IMR-90 (cell line): ENCODE results near the gene TTLL12. TPM values are rescaled to one million over a fixed set of nuclear protein-coding genes. Genes with fewer than 3 reads are reported as not detected.

ENCODE experiments used
- ATAC-seq: fragments of 200-7000 bp; cut with Tn5 transposase; 2 replicates; pipeline ENCODE4 v1.9.1; 2020; ENCODE audit warnings: low read depth, mild to moderate bottlenecking, moderate library complexity
- BruUV-seq: library from RNA; stranded (reverse); fragments of 400-500 nt; replicated peaks from 2 replicates; lab custom pipeline; 2021; lab: Mats Ljungman, UMichigan
- CTCF ChIA-PET: fragments of 300-600 bp; formaldehyde crosslinking; extraction: SDS; loops from one replicate; lab custom pipeline; 2021; ENCODE audit warnings: antibody characterized with exemption; lab: Yijun Ruan, JAX
- POLR2A ChIA-PET: fragments of 300-600 bp; sonication (Branson Sonifier 250); formaldehyde crosslinking; loops from one replicate; lab custom pipeline; 2022; ENCODE audit warnings: antibody characterized with exemption; ENCODE audit not compliant: unreplicated experiment; lab: Charles Lee
- DNase-seq: peaks from one replicate; pipeline ENCODE4 v3.0.0; 2013
- H2AFZ ChIP-seq: replicated peaks from 2 replicates; pipeline ENCODE3; 2013; ENCODE audit warnings: low read length, mild to moderate bottlenecking; ENCODE audit not compliant: poor library complexity
- H2AK5ac ChIP-seq: 2 replicates; pipeline ENCODE4 v1.6.1; 2013; ENCODE audit warnings: low read depth, low read length, inconsistent platforms
- H2AK9ac ChIP-seq: replicated peaks from 2 replicates; pipeline ENCODE3; 2013; ENCODE audit warnings: mild to moderate bottlenecking, low read depth, low read length, moderate library complexity; ENCODE audit not compliant: poor library complexity
- H2BK120ac ChIP-seq: 2 replicates; pipeline ENCODE4 v1.6.1; 2013; ENCODE audit warnings: low read depth, low read length, inconsistent platforms
- H2BK15ac ChIP-seq: 3 replicates; pipeline ENCODE4 v1.6.1; 2013; ENCODE audit warnings: low read depth, low read length, inconsistent platforms
- H2BK20ac ChIP-seq: 2 replicates; pipeline ENCODE4 v1.6.1; 2013; ENCODE audit warnings: low read depth, mild to moderate bottlenecking, inconsistent platforms, low read length, moderate library complexity
- H2BK5ac ChIP-seq: 2 replicates; pipeline ENCODE4 v1.6.1; 2013; ENCODE audit warnings: mild to moderate bottlenecking, low read depth, low read length, inconsistent platforms; ENCODE audit not compliant: poor library complexity, severe bottlenecking
- H3K14ac ChIP-seq: replicated peaks from 2 replicates; pipeline ENCODE4 v1.6.1; 2013; ENCODE audit warnings: low read depth, low read length, inconsistent platforms
- H3K18ac ChIP-seq: 2 replicates; pipeline ENCODE4 v1.6.1; 2013; ENCODE audit warnings: low read depth, low read length, control low read depth
- H3K23ac ChIP-seq: 2 replicates; pipeline ENCODE4 v1.6.1; 2013; ENCODE audit warnings: low read depth, low read length, inconsistent platforms
- H3K27ac ChIP-seq: 2 replicates; pipeline ENCODE4 v1.5.1; 2013; ENCODE audit warnings: mild to moderate bottlenecking, control low read depth, low read length; ENCODE audit not compliant: insufficient read depth
- H3K27me3 ChIP-seq: 2 replicates; pipeline ENCODE4 v1.6.1; 2013; ENCODE audit warnings: low read length; ENCODE audit not compliant: control insufficient read depth, insufficient read depth
- H3K36me3 ChIP-seq: 2 replicates; pipeline ENCODE4 v1.6.1; 2013; ENCODE audit warnings: low read length, mixed read lengths; ENCODE audit not compliant: control insufficient read depth, insufficient read depth
- H3K4ac ChIP-seq: 2 replicates; pipeline ENCODE4 v1.6.1; 2013; ENCODE audit warnings: low read depth, low read length, inconsistent platforms
- H3K4me1 ChIP-seq: 2 replicates; pipeline ENCODE4 v1.6.1; 2013; ENCODE audit warnings: low read length, mixed read lengths; ENCODE audit not compliant: control insufficient read depth, insufficient read depth
- H3K4me2 ChIP-seq: 2 replicates; pipeline ENCODE4 v1.6.1; 2013; ENCODE audit warnings: low read depth, mild to moderate bottlenecking, control low read depth, low read length, moderate library complexity
- H3K4me3 ChIP-seq: 2 replicates; pipeline ENCODE4 v1.5.1; 2013; ENCODE audit warnings: low read depth, mild to moderate bottlenecking, control low read depth, low read length, moderate library complexity; ENCODE audit not compliant: insufficient read depth
- H3K56ac ChIP-seq: 2 replicates; pipeline ENCODE4 v1.6.1; 2013; ENCODE audit warnings: low read length, inconsistent platforms; ENCODE audit not compliant: insufficient read depth; ENCODE audit errors: extremely low read depth
- H3K79me1 ChIP-seq, 2 experiments: 2 replicates each; pipeline ENCODE4 v1.6.1; 2013; ENCODE audit warnings: low read length in 2 of 2, inconsistent platforms in 1 of 2, low read depth in 1 of 2
- H3K9ac ChIP-seq: 2 replicates; pipeline ENCODE4 v1.6.1; 2013; ENCODE audit warnings: low read depth, low read length, control low read depth
- H3K9me1 ChIP-seq: 2 replicates; pipeline ENCODE4 v1.6.1; 2013; ENCODE audit warnings: low read length, inconsistent platforms; ENCODE audit not compliant: insufficient read depth
- H3K9me3 ChIP-seq: 2 replicates; pipeline ENCODE4 v1.6.1; 2013; ENCODE audit warnings: low read length; ENCODE audit not compliant: control insufficient read depth, insufficient read depth
- H4K20me1 ChIP-seq: 2 replicates; pipeline ENCODE4 v1.6.1; 2013; ENCODE audit warnings: low read length, inconsistent platforms; ENCODE audit not compliant: insufficient read depth
- H4K5ac ChIP-seq: 2 replicates; pipeline ENCODE4 v1.6.1; 2013; ENCODE audit warnings: mild to moderate bottlenecking, low read depth, low read length, control low read depth
- H4K8ac ChIP-seq, 2 experiments: 2 replicates each; pipeline ENCODE4 v1.6.1; 2013; ENCODE audit warnings: low read depth in 2 of 2, low read length in 2 of 2, control low read depth in 1 of 2, inconsistent platforms in 1 of 2
- H4K91ac ChIP-seq: 2 replicates; pipeline ENCODE4 v1.6.1; 2013; ENCODE audit warnings: low read depth, low read length, inconsistent platforms; ENCODE audit not compliant: insufficient read depth
- BHLHE40 ChIP-seq: fragments of 150-350 bp; IDR thresholded peaks from 2 replicates; pipeline ENCODE4 v1.6.1; 2016; ENCODE audit warnings: mild to moderate bottlenecking, low read depth, low read length
- FOS ChIP-seq: fragments of 150-350 bp; IDR thresholded peaks from 2 replicates; pipeline ENCODE4 v1.6.1; 2016; ENCODE audit warnings: low read depth, low read length
- USF2 ChIP-seq: fragments of 150-350 bp; IDR thresholded peaks from 2 replicates; pipeline ENCODE4 v1.6.1; 2017; ENCODE audit warnings: mild to moderate bottlenecking, antibody characterized with exemption, low read length, low read depth
- WGBS, 2 experiments: methylation state at CpG; one replicate each; pipeline versions ENCODE4 v1.1.5 to v1.1.7; 2013; ENCODE audit warnings: missing lambda C conversion rate in 2 of 2; ENCODE audit not compliant: insufficient read length in 1 of 2; ENCODE audit errors: extremely low coverage in 2 of 2; 5-methylcytosine and 5-hydroxymethylcytosine counted together
- dilution Hi-C: fragments of 300-500 bp; cut with HindIII; formaldehyde crosslinking; loops from one replicate; pipeline ENCODE4 v1.14.3; 2018; ENCODE audit warnings: low sequenced_read_pairs; ENCODE audit not compliant: unreplicated experiment
- in situ Hi-C: fragments of 300-500 bp; cut with MboI; formaldehyde crosslinking; loops from 3 replicates; pipeline ENCODE4 v1.14.3; 2019; ENCODE audit warnings: low sequenced_read_pairs, inconsistent platforms, mixed read lengths
- intact Hi-C: fragments of 100-400 bp; cut with micrococcal nuclease; formaldehyde crosslinking; loops from 2 replicates; pipeline ENCODE4 v1.10.0; 2022
- polyA plus RNA-seq, 3 experiments: library from polyadenylated mRNA; depleted of rRNA; stranded (reverse); fragments of >200 nt; gene quantifications; 2 replicates each; pipeline ENCODE4 v1.2.3, GENCODE V29; 2012; ENCODE audit warnings: low replicate concordance in 1 of 3
- total RNA-seq: library from RNA; depleted of rRNA; stranded (reverse); fragments of >200 nt; gene quantifications from 2 replicates; pipeline ENCODE4 v1.2.3, GENCODE V29; 2012

TTLL12 gene
- total and polyA plus RNA-seq, 2 of the 4 experiments (the other 2 are of a cell fraction), result 20.9 to 30.1 TPM

GRCh38 chr22:43206509-43207161 lies 19.7 kb upstream of the TTLL12 start:
- Histone ChIP-seq H3K9me1 (no peaks in the 10 kb centered on the region), H4K8ac (no peak overlapping the region), H3K27me3 (peaks cover 21% of the 10 kb centered on the region; the same call in 1 of the 2 replicates), H3K14ac (no peak overlapping the region), H3K56ac (no peak overlapping the region), H4K5ac (no peak overlapping the region), H4K20me1 (no peaks in the 10 kb centered on the region), H3K23ac (no peak overlapping the region), H3K36me3 (no peaks in the 10 kb centered on the region), H3K79me1 (no peaks in the 10 kb centered on the region), H3K4me1 (peaks cover 2% of the 10 kb centered on the region; the same call in 1 of the 2 replicates), H4K91ac (no peak overlapping the region), H3K4me3 (no peak overlapping the region), H2AK9ac (peak overlapping the region; percentile 28), H2BK5ac (no peak overlapping the region), H3K4ac (no peak overlapping the region), H3K9me3 (no peaks in the 10 kb centered on the region), H3K9ac (no peak overlapping the region), H3K27ac (no peak overlapping the region), H2AFZ (peak overlapping the region; percentile 8), H2BK120ac (no peak overlapping the region), H3K18ac (no peak overlapping the region), H3K4me2 (no peak overlapping the region; the same call in 1 of the 2 replicates), H2AK5ac (no peak overlapping the region), H2BK15ac (no peak overlapping the region), H2BK20ac (no peak overlapping the region)
- TF ChIP-seq BHLHE40 (peak; percentile 24; the same call in 1 of the 2 replicates), USF2 (peak; percentile 51; the same call in 1 of the 2 replicates), FOS (no peak)
- DNase-seq (no peak), ATAC-seq (peak; percentile 24; the same call in 1 of the 2 replicates)
- BruUV-seq, result no TSS peak
- in situ Hi-C loops, result no loop called here
- 50% methylated on average over 7 of the region's 23 CpGs; no CpG with 5 or more reads in 1 of the 2 experiments for WGBS, 2 experiments
- dilution Hi-C loops, result no loop called here
- intact Hi-C loops, result no loop called here
- POLR2A ChIA-PET, result no interaction called here
- CTCF ChIA-PET, result no interaction called here
